Hair follicular keratinocyte (primary cell): ENCODE results near the gene UNC119. TPM values are rescaled to one million over a fixed set of nuclear protein-coding genes. Genes with fewer than 3 reads are reported as not detected.

Experiments
- total RNA-seq: library from RNA; depleted of rRNA; stranded (reverse); fragments of >200 nt; gene quantifications from 2 replicates; pipeline ENCODE4 v1.2.3, GENCODE V29; 2015

UNC119 gene
- 28.3 and 35.6 TPM in 2 replicates for total RNA-seq

GRCh38 chr17:28552176-28552999 is at the start of gene UNC119:
UNC119 (minus strand) TSS chr17:28552624; CDS start chr17:28552557, 67 bp downstream.

DNA sequence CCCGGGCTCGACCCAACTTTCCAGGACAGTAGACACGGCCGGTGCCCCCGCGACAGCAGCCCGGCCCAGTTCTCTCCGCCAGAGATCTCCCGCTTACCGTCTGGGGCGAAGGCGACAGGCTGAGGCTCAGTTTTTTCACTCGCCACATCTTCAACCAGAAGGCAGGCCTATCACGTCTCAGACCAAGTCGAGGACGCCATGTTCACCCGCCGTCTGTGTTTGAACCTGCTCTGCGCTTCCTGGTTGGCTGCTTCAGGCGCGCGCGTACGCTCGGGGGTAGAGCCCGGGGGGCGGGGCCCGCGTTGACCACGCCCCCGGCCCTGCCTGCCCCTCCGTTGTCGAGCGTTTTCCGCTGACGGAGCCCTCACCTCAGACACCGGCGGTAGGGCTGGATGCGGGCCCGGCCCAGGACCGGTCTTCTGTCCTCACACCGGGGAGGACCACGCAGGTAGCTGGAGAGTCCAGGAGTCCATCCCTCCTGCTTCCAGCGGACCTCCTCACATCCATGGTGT is 46.4 kb upstream of the UNC119 start, which contains the start of gene SPAG5:
Gene SPAG5 (minus strand): TSS at position 227 of the 512 bp plus-strand sequence. CDS start 79 bp downstream, at position 148.

DNA sequence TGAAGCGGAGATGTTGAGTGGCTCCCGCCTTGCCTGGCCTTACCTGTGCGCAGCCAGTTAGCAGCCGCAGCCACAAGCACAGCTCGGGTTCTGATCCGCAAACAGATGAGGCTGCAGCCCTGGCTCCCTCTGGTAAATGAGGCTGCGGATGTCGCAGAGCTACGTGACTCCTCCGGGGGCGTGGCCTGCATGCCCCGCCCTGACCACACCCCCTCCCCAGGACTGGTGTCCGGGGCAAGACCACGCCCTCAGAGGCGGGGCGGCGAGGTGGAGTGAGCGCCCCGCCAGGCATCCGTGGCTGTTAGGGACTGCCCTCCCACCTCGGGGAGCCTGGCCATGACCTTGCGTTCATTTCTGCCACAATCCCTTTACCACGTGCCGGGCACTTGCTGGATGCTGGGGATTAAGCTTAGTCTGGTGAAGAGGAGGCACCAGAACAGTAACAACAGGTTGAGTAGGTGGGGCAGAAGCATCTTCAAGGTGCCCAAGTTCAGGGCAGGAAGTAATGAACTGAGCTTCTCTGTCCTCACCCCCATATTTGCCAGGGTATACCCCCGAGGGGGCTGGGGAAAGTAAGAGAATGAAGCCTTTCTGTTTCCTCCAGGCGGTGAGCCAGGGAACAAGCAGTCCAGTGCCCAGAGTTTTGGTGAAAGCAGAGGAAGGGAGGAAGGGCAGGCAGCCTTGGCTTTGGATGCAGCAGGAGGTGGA is 24.5 kb upstream of the UNC119 start, which contains the start of gene ALDOC:
Gene ALDOC (minus strand): TSS at position 138 of the 708 bp plus-strand sequence. CDS start 1,363 bp downstream, outside the sequence.

DNA sequence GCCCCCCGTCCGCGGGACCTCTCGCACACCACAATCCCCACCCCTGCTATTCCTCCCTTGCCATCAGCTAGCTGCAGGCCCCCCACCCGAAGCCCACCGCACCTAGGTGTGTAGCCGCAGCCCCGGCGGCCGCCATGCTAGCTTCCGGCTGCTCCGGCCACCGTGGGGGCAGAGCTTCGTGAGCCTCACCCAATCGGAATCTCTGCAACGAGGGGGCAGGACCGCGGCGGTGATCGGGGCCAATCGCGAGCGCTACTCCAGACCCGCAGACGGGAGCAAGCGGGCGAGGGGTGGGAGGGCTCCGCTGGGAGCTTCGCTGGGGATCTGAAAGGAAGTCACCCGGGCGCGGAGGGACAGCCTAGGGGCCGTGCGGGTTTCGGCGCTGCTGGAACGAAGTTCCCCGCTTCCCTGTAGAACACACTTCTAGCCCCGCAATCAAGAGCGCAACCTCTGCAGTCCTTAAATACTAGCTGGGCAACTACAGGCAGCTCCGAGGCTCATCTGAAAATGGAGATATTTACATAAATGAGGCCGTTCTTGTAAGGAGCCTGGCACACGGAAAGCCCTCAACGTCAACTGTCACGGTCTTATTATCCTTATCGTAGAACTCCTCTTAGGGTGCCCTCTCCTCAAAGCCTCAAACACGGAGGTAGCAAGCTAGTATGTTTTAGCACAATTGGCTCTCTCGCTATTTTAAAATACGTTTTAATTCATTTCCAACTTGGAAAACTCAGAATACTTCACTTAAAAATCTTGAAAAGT is 19.1 kb upstream of the UNC119 start, which contains the start of gene PIGS:
Gene PIGS (minus strand): TSS at position 164 of the 762 bp plus-strand sequence. CDS start 28 bp downstream, at position 136.

DNA sequence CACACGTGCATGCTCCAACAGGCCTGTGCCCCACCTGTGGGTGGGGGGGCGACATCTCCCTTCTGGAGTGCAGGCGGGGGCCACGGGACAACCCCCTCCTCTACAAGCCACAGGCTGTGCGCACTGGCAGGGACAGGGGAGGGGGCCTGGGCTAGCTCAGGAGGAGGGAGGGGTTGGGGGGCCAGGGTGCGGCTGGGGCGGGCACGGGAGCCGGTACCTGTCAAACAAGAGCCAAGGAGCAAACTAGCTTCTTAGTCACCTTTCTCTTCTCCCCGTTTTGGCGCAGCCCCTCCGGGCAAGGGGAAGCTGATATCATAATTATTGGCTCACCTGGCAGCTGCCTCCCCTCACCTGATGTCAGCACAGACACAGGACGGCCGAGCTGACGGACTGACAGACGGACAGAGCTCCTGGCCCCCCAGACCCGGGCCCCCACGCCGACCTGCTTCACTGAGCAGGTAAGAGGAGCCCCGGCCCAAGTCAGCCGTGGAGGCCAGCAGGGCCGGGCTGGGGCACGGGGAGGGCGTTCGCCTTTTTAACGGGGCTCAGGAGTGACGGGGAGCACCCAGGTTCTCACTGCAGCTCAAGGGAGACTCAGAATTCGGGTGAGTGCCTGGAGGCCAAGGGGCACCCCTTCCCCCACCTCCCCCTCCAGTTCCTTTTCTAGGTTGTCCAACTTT is 46.3 kb downstream of the UNC119 start, which contains the start of gene FOXN1:
Gene FOXN1 (plus strand): TSS at position 363 of the 680 bp plus-strand sequence. CDS start 17,622 bp downstream, outside the sequence.

Other genes starting within 250 kb of the UNC119 start
- gene TMEM97, start 233.4 kb downstream of the UNC119 start, total RNA-seq = 31.0 and 36.8 TPM in 2 replicates
- 21.7 and 32.3 TPM in 2 replicates for gene IFT20, start 217.2 kb downstream of the UNC119 start, total RNA-seq
- gene TNFAIP1, start 216.9 kb downstream of the UNC119 start, total RNA-seq = 62.6 and 67.4 TPM in 2 replicates
- gene POLDIP2, start 195.1 kb downstream of the UNC119 start, total RNA-seq = 96.1 and 112 TPM in 2 replicates
- gene SEBOX, start 187.4 kb downstream of the UNC119 start, total RNA-seq = not detected in 2 replicates
- not detected in 2 replicates for gene VTN, start 182.3 kb downstream of the UNC119 start, total RNA-seq
- gene SARM1, start 180.9 kb downstream of the UNC119 start, total RNA-seq = 0.86 and 1.3 TPM in 2 replicates
- gene SLC46A1, start 146.4 kb downstream of the UNC119 start, total RNA-seq = 5.2 and 6.1 TPM in 2 replicates
- gene SLC13A2, start 79.0 kb downstream of the UNC119 start, total RNA-seq = not detected in 2 replicates
- gene FOXN1, start 46.3 kb downstream of the UNC119 start, total RNA-seq = 0.04 and 0.08 TPM in 2 replicates
- 39.9 and 70.3 TPM in 2 replicates for gene PIGS, start 18.9 kb upstream of the UNC119 start, total RNA-seq
- gene ALDOC, start 24.3 kb upstream of the UNC119 start, total RNA-seq = 50.5 and 61.6 TPM in 2 replicates
- gene SPAG5, start 46.4 kb upstream of the UNC119 start, total RNA-seq = 16.9 and 49.8 TPM in 2 replicates
- 0.38 and 3.0 TPM in 2 replicates for gene RSKR, start 61.6 kb upstream of the UNC119 start, total RNA-seq
- gene BLTP2, start 92.5 kb upstream of the UNC119 start, total RNA-seq = 93.2 and 116 TPM in 2 replicates
- gene SDF2, start 109.3 kb upstream of the UNC119 start, total RNA-seq = 36.5 and 43.7 TPM in 2 replicates
- gene SUPT6H, start 109.6 kb upstream of the UNC119 start, total RNA-seq = 16.2 and 19.1 TPM in 2 replicates
- 1.3 TPM in 1 of 2 replicates, not detected in the other for gene PROCA1, start 159.3 kb upstream of the UNC119 start, total RNA-seq
- gene RAB34, start 165.2 kb upstream of the UNC119 start, total RNA-seq = 224 and 238 TPM in 2 replicates
- 987 and 1,126 TPM in 2 replicates for gene RPL23A, start 167.4 kb upstream of the UNC119 start, total RNA-seq
- gene TLCD1, start 173.6 kb upstream of the UNC119 start, total RNA-seq = 9.4 and 20.7 TPM in 2 replicates
- 0.76 and 3.2 TPM in 2 replicates for gene NEK8, start 176.2 kb upstream of the UNC119 start, total RNA-seq
- 60.8 and 82.5 TPM in 2 replicates for gene TRAF4, start 191.4 kb upstream of the UNC119 start, total RNA-seq